NT2/D1 (cell line): ENCODE data around the gene ITGB2.

Experiments used
- DNase-seq: peaks from one replicate; pipeline ENCODE4 v3.0.0-alpha.2; 2011; ENCODE audit warnings: low read depth, low spot score
- H3K27me3 ChIP-seq: 2 replicates; pipeline ENCODE4 v1.6.0; 2011; ENCODE audit warnings: mild to moderate bottlenecking; ENCODE audit not compliant: insufficient read length, insufficient read depth
- H3K36me3 ChIP-seq: 2 replicates; pipeline ENCODE4 v1.6.1; 2011; ENCODE audit warnings: mild to moderate bottlenecking, low read length, mixed read lengths; ENCODE audit not compliant: insufficient read depth, insufficient read length
- H3K4me1 ChIP-seq: 2 replicates; pipeline ENCODE4 v1.5.1; 2011; ENCODE audit not compliant: insufficient read depth, insufficient read length
- H3K4me3 ChIP-seq: 2 replicates; pipeline ENCODE4 v1.5.1; 2011; ENCODE audit warnings: low read depth; ENCODE audit not compliant: insufficient read length
- H3K9ac ChIP-seq: 2 replicates; pipeline ENCODE4 v1.6.0; 2011; ENCODE audit warnings: low read depth; ENCODE audit not compliant: insufficient read length
- H3K9me3 ChIP-seq: 2 replicates; pipeline ENCODE4 v1.5.1; 2011; ENCODE audit warnings: mild to moderate bottlenecking, low read length; ENCODE audit not compliant: insufficient read depth
- SUZ12 ChIP-seq: IDR thresholded peaks from 2 replicates; pipeline ENCODE4 v1.6.1; 2011; ENCODE audit not compliant: insufficient read length, insufficient read depth; ENCODE audit errors: extremely low read depth
- YY1 ChIP-seq: IDR thresholded peaks from 2 replicates; pipeline ENCODE4 v1.6.1; 2011; ENCODE audit not compliant: insufficient read length, insufficient read depth
- ZNF274 ChIP-seq: IDR thresholded peaks from 2 replicates; pipeline ENCODE4 v1.6.1; 2011; ENCODE audit warnings: mild to moderate bottlenecking, low read depth, low read length

ITGB2 gene

GRCh38 chr21:44934797-44935532 is 14.3 kb upstream of the ITGB2 start:
- H3K4me1 ChIP-seq: peaks cover 17% of the 10 kb centered on the region
- H3K4me3 ChIP-seq: no peak overlapping the region
- no peak overlapping the region for H3K9ac ChIP-seq
- H3K27me3 ChIP-seq: peaks cover 44% of the 10 kb centered on the region
- H3K9me3 ChIP-seq: no peaks in the 10 kb centered on the region
- H3K36me3 ChIP-seq: peaks cover 25% of the 10 kb centered on the region
- TF ChIP-seq YY1 (no peak), ZNF274 (no peak), SUZ12 (no peak)
- DNase-seq: no peak

GRCh38 chr21:44934276-44934675 is 13.6 kb upstream of the ITGB2 start:
- H3K9ac ChIP-seq: no peak overlapping the region
- H3K4me1 ChIP-seq: peaks cover 23% of the 10 kb centered on the region
- no peaks in the 10 kb centered on the region for H3K9me3 ChIP-seq
- peaks cover 51% of the 10 kb centered on the region for H3K27me3 ChIP-seq
- TF ChIP-seq YY1: no peak
- no peak for TF ChIP-seq SUZ12
- no peak for TF ChIP-seq ZNF274
- H3K36me3 ChIP-seq: peaks cover 25% of the 10 kb centered on the region
- DNase-seq: no peak
- H3K4me3 ChIP-seq: no peak overlapping the region

DNA sequence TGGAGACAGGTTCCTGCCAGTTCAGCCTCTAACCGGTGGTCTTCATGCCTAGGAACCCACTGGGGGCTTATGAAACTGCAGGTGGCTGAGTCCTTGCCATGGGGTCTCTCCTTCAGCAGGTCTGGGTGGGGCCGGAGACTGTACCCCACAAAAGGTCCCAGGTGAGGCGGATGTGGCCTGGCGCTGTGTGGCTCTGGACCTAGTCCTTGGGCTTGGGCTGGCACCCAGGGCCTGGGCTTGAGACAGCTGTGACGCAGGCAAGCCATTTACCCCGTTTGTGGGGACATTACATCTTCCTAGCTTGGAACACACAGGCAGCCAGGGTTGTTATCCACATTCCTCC is 13.2 kb upstream of the ITGB2 start:
- H3K9me3 ChIP-seq: no peaks in the 10 kb centered on the region
- DNase-seq: no peak
- peaks cover 23% of the 10 kb centered on the region for H3K4me1 ChIP-seq
- no peak for TF ChIP-seq YY1
- TF ChIP-seq ZNF274: no peak
- no peak for TF ChIP-seq SUZ12
- H3K4me3 ChIP-seq: no peak overlapping the region
- H3K36me3 ChIP-seq: peaks cover 23% of the 10 kb centered on the region
- H3K27me3 ChIP-seq: peaks cover 54% of the 10 kb centered on the region
- no peak overlapping the region for H3K9ac ChIP-seq

DNA sequence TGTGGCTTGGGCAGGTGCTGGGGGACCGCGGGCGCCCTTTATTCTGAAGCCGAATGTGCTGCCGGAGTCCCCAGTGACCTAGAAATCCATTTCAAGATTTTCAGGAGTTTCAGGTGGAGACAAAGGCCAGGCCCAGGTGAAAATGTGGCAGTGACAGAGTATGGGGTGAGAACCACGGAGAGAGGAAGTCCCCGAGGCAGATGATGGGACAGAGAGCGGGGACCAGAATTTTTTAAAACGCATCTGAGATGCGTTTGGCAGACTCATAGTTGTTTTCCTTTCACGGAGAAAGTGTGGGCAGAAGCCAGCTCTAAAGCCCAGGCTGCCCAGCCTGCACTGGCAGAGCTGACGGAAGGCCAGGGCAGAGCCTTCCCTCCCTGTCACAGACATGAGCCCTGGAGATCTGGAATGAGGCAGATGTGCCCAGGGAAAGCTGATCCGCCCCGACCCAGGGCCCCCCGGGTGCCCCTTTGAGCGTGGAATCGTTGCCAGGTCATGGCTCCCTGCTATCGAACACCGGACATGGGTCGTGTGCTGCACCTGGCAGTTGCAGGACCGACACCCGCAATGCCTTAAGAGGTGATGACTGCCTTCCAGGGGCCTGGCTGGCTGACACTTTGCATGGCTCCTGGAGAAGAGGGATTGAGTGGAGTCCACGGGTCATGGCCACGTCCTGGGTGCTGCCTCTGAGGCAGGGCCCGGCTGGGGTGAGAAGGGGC is 12.7 kb upstream of the ITGB2 start:
- H3K4me3 ChIP-seq: no peak overlapping the region

GRCh38 chr21:44932408-44933181 is 11.9 kb upstream of the ITGB2 start:
- TF ChIP-seq ZNF274 (no peak), YY1 (no peak), SUZ12 (no peak)
- peak overlapping the region; percentile 69 for H3K9ac ChIP-seq
- H3K4me3 ChIP-seq: peak overlapping the region; percentile 25

More for the DNA sequence above, 12.7 kb upstream of the ITGB2 start:
- DNase-seq: no peak
- Histone ChIP-seq H3K9ac (no peak overlapping the region), H3K9me3 (no peaks in the 10 kb centered on the region), H3K4me1 (peaks cover 21% of the 10 kb centered on the region), H3K27me3 (peaks cover 60% of the 10 kb centered on the region), H3K36me3 (peaks cover 18% of the 10 kb centered on the region)
- TF ChIP-seq SUZ12 (no peak), ZNF274 (no peak), YY1 (no peak)

DNA sequence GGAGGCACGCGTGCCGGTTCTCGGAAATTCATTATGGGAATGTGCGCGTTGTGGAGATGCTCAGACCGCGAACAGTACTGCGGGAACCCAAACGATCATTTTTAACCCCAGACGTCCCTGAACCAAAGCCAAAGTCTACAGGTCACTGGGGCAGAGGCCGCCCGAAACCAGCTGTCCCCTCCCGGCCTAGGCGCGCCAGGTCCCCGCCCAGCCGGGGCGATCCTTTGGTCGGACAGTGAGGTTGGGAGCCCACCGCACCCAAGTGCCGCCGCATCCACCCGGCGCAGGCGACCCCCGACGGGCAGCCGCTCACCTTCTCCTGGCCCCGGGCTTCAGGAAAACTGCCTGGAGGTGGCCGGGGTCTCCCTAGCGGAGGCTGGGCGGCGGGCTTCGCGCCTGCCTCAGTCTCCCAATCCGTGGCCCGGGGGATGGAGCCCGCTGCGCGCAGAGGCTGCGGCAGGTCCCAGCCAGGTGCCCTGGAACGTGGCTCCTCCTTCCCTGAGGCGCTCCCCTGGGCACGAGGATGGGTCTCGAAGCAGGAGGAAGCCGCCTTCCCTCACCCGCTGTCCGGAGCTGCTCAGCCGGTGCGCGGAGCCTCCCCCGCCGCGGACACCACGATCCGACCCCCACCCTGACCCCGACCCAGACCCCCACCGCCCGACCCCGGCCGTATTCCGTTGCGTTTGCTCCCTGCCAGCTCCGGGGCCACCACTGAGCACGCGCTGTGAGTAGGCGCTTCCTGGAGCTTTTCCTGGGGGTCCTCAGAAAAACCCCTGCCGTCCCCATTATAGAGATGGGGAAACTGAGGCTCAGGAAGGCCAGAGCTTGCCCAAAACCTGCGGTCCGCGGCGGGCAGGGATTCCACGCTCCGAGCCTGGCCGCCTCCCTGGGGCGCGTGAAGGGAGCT is 11.1 kb upstream of the ITGB2 start:
- TF ChIP-seq ZNF274 (no peak), SUZ12 (peak; percentile 78)
- peak overlapping the region; percentile 34 for H3K4me3 ChIP-seq
- H3K27me3 ChIP-seq: peaks cover 69% of the 10 kb centered on the region
- no peaks in the 10 kb centered on the region for H3K9me3 ChIP-seq
- H3K4me1 ChIP-seq: peaks cover 33% of the 10 kb centered on the region
- peak overlapping the region; percentile 81 for H3K9ac ChIP-seq
- no peak for DNase-seq
- peaks cover 12% of the 10 kb centered on the region for H3K36me3 ChIP-seq

More at GRCh38 chr21:44932408-44933181, 11.9 kb upstream of the ITGB2 start:
- DNase-seq: no peak
- Histone ChIP-seq H3K36me3 (peaks cover 12% of the 10 kb centered on the region), H3K4me1 (peaks cover 29% of the 10 kb centered on the region), H3K9me3 (no peaks in the 10 kb centered on the region), H3K27me3 (peaks cover 67% of the 10 kb centered on the region)
